Right lobe of liver (tissue), 6 donors: ENCODE measurements around the gene CAMK4. TPM values are rescaled to one million over a fixed set of nuclear protein-coding genes. Genes with fewer than 3 reads are reported as not detected.
A peak's percentile ranks its signal among the peaks of the same experiment; 100 is the strongest.

Source experiments
- ATAC-seq, 4 donors: fragments of 200-7000 bp; cut with Tn5 transposase; one replicate each; pipeline ENCODE4 v1.9.1; 2020; ENCODE audit warnings: mild to moderate bottlenecking in 4 of 4, moderate library complexity in 4 of 4
- DNase-seq, 3 donors: peaks; one replicate each; pipeline ENCODE4 v3.0.0-alpha.2; 2020
- H3K27ac ChIP-seq, 3 donors: fragments of 200-600 bp; one replicate each; pipeline ENCODE4 v1.8.0; 2022
- H3K27me3 ChIP-seq, 2 donors: fragments of 200-600 bp; one replicate each; pipeline ENCODE4 v1.8.0; 2022
- H3K36me3 ChIP-seq, 4 donors: fragments of 200-600 bp; sonication (generic) in 1 of 4; one replicate each; pipeline versions ENCODE4 v1.5.1 to v1.8.0; 2017 to 2022; ENCODE audit warnings: control low read depth in 1 of 4
- H3K4me1 ChIP-seq, 4 donors: fragments of 200-600 bp; sonication (generic) in 1 of 4; one replicate each; pipeline versions ENCODE4 v1.5.1 to v1.8.0; 2017 to 2022; ENCODE audit warnings: control low read depth in 1 of 4
- H3K4me3 ChIP-seq, 3 donors: fragments of 200-600 bp; one replicate each; pipeline ENCODE4 v1.8.0; 2022
- H3K9me3 ChIP-seq, 4 donors: fragments of 200-600 bp; sonication (generic) in 1 of 4; one replicate each; pipeline versions ENCODE4 v1.5.1 to v1.8.0; 2017 to 2022; ENCODE audit warnings: control low read depth in 1 of 4
- CTCF ChIP-seq, 4 donors: fragments of 200-600 bp in 3 of 4; fragments of 450-650 bp in 1 of 4; IDR thresholded peaks; one replicate each; pipeline versions ENCODE4 v1.5.1 to v1.8.0; 2016 to 2022; ENCODE audit warnings: antibody characterized with exemption in 4 of 4, mild to moderate bottlenecking in 2 of 4
- POLR2A ChIP-seq: fragments of 450-650 bp; IDR thresholded peaks from one replicate; pipeline ENCODE4 v1.6.1; 2017; ENCODE audit warnings: antibody characterized with exemption, mild to moderate bottlenecking
- WGBS: methylation state at CpG from one replicate; pipeline ENCODE4 v1.1.6; 2018; ENCODE audit warnings: low coverage, low lambda C conversion rate; ENCODE audit not compliant: insufficient coverage; ENCODE audit errors: missing lambda C conversion rate; 5-methylcytosine and 5-hydroxymethylcytosine counted together
- intact Hi-C, 2 donors: fragments of 100-400 bp; cut with DNase I; formaldehyde crosslinking; loops; one replicate each; pipeline versions ENCODE4 v1.11.2 to v1.14.1; 2022
- total RNA-seq, 6 experiments: library from RNA; depleted of rRNA in 2 of 6; stranded (reverse); fragments of >200 nt in 2 of 6; fragmentation: NEBNext Ultra II Directional in 3 of 6; extraction: Animal tissue kit (Norgen Biotek cat#: 25700) in 3 of 6; gene quantifications; one replicate each; pipeline versions ENCODE4 v1.1.0 to v1.2.4, GENCODE V29; 2016 to 2023
- donor health status: DM: no; HTN: yes; CAD: no.
- donor health status: DM: no; HTN: no; CAD: no.
- donor health status: DM: no; HTN: no; CAD: no.
- donor health status: DM: no; HTN: yes; CAD: no.
- donor health status: DM: no; HTN: yes; CAD: no.

Gene CAMK4
- total RNA-seq, 6 experiments from 2014 or later = 0.81 to 4.3 (median 1.3) TPM

- intact Hi-C loops = no loop called here
- Histone ChIP-seq H3K4me1 (no peaks in the 10 kb centered on the region), H3K4me3 (no peak overlapping the region), H3K27me3 (no peaks in the 10 kb centered on the region), H3K36me3 (no peaks in the 10 kb centered on the region), H3K27ac (no peak overlapping the region), H3K9me3 (no peaks in the 10 kb centered on the region)
- WGBS = 81% methylated on average over 3 of the region's 3 CpGs
- no peak for ATAC-seq
- DNase-seq = no peak
- TF ChIP-seq POLR2A (no peak), CTCF (IDR thresholded peaks at IDR 0.05) (no peak)
Measured at GRCh38 chr5:111454198-111454622, 230.0 kb downstream of the CAMK4 start.

- no peak for TF ChIP-seq POLR2A
- no peak for TF ChIP-seq CTCF (IDR thresholded peaks at IDR 0.05)
- Histone ChIP-seq H3K36me3 (no peaks in the 10 kb centered on the region), H3K27ac (no peak overlapping the region), H3K4me3 (no peak overlapping the region), H3K4me1 (no peaks in the 10 kb centered on the region), H3K27me3 (no peaks in the 10 kb centered on the region), H3K9me3 (no peaks in the 10 kb centered on the region)
- no peak for ATAC-seq
- WGBS = 47% methylated on average over 2 of the region's 2 CpGs
- intact Hi-C loops = no loop called here
- DNase-seq = no peak
Measured at GRCh38 chr5:111454776-111455175, 230.6 kb downstream of the CAMK4 start.

- DNase-seq (no peak), ATAC-seq (peak; percentile 44 to 87 (median 80))
- no peak for TF ChIP-seq POLR2A
- peak in 3 of 4 donors; percentile 39 to 54 (median 40) for TF ChIP-seq CTCF (IDR thresholded peaks at IDR 0.05)
- no peaks in the 10 kb centered on the region for H3K36me3 ChIP-seq
- WGBS = 18% methylated on average over 3 of the region's 3 CpGs
- no peaks in the 10 kb centered on the region for H3K9me3 ChIP-seq
- no peak overlapping the region for H3K27ac ChIP-seq
- H3K27me3 ChIP-seq = no peaks in the 10 kb centered on the region
- H3K4me1 ChIP-seq = no peaks in the 10 kb centered on the region
- no peak overlapping the region for H3K4me3 ChIP-seq
- intact Hi-C loops = no loop called here
Measured at GRCh38 chr5:111461255-111461671, 237.1 kb downstream of the CAMK4 start.

DNA sequence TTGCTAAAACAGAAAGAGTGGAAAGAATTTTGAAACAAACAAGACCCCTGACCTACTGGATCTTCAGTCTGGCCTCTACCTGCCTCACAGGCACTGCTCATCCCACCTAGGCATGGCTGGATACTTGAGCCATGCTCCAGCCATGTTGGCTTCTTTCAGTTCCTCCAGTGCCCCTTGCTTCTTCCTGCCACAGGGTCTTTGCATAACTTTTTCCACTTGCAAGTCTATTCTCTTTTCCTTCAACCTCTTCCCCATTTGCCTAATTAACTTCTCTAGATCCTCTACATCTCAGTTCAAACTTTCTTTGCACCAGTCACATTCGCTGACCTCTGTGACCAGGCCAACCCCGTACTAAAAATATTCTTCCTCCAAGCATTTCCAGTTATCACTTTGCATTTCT is 237.8 kb downstream of the CAMK4 start:
- Histone ChIP-seq H3K27ac (no peak overlapping the region), H3K4me3 (no peak overlapping the region), H3K36me3 (no peaks in the 10 kb centered on the region), H3K9me3 (no peaks in the 10 kb centered on the region), H3K4me1 (no peaks in the 10 kb centered on the region), H3K27me3 (no peaks in the 10 kb centered on the region)
- no peak for TF ChIP-seq CTCF (IDR thresholded peaks at IDR 0.05)
- no peak for TF ChIP-seq POLR2A
- intact Hi-C loops = no loop called here
- DNase-seq (no peak), ATAC-seq (peak in 2 of 4 donors; percentile 24 to 35)
- WGBS = 49% methylated on average over 2 of the region's 2 CpGs

GRCh38 chr5:111463311-111463710 is 239.1 kb downstream of the CAMK4 start:
- no peak for ATAC-seq
- H3K4me3 ChIP-seq = no peak overlapping the region
- no peaks in the 10 kb centered on the region for H3K4me1 ChIP-seq
- no peak for TF ChIP-seq CTCF (IDR thresholded peaks at IDR 0.05)
- no peak for TF ChIP-seq POLR2A
- intact Hi-C loops = no loop called here
- H3K27ac ChIP-seq = no peak overlapping the region
- no peak for DNase-seq
- no peaks in the 10 kb centered on the region for H3K9me3 ChIP-seq
- no peaks in the 10 kb centered on the region for H3K36me3 ChIP-seq
- no peaks in the 10 kb centered on the region for H3K27me3 ChIP-seq
